HepG2 (cell line): ENCODE results near the gene PEAK3. TPM values are rescaled to one million over a fixed set of nuclear protein-coding genes. Genes with fewer than 3 reads are reported as not detected.

Experiments
- AKAP8 ChIP-seq: sonication (generic); formaldehyde crosslinking; IDR thresholded peaks from 2 replicates; pipeline ENCODE4 v1.5.1; 2020; ENCODE audit warnings: mild to moderate bottlenecking, missing genetic modification reagents
- ETV6 ChIP-seq: sonication (generic); formaldehyde crosslinking; conservative IDR thresholded peaks from 2 replicates; pipeline ENCODE4 v1.4.0; 2020; ENCODE audit warnings: missing genetic modification reagents
- FOXA1 ChIP-seq, 2 experiments: fragments of 450-650 bp in 1 of 2; sonication (generic) in 1 of 2; formaldehyde crosslinking in 1 of 2; IDR thresholded peaks; 2 replicates each; pipeline versions ENCODE4 v1.4.0 to v1.6.1; 2016 to 2020; ENCODE audit warnings: missing genetic modification reagents in 1 of 2
- HNRNPUL1 ChIP-seq: fragments of 200-400 bp; formaldehyde crosslinking; IDR thresholded peaks from 2 replicates; pipeline ENCODE4 v1.6.1; 2017; ENCODE audit warnings: low read depth, mild to moderate bottlenecking, low read length, moderate library complexity
- KLF11 ChIP-seq: IDR thresholded peaks from 2 replicates; pipeline ENCODE4 v1.6.1; 2016; ENCODE audit warnings: missing compliant biosample characterization
- MAFF ChIP-seq: IDR thresholded peaks from 2 replicates; pipeline ENCODE4 v1.6.1; 2011; ENCODE audit warnings: low read depth, low read length, improper control_type of control experiment
- PHF5A ChIP-seq: IDR thresholded peaks from one replicate; pipeline ENCODE4 v1.6.1; 2018; ENCODE audit warnings: low read depth, missing genetic modification reagents; ENCODE audit not compliant: unreplicated experiment
- POLR2G ChIP-seq: fragments of 200-400 bp; formaldehyde crosslinking; IDR thresholded peaks from 2 replicates; pipeline ENCODE4 v1.6.1; 2018; ENCODE audit warnings: mild to moderate bottlenecking, low read depth, low read length, moderate library complexity
- REL ChIP-seq: sonication (generic); formaldehyde crosslinking; conservative IDR thresholded peaks from 2 replicates; pipeline ENCODE4 v1.8.0; 2022; ENCODE audit warnings: mild to moderate bottlenecking, missing genetic modification reagents, moderate library complexity
- SAP130 ChIP-seq: IDR thresholded peaks from 2 replicates; pipeline ENCODE4 v1.6.1; 2016; ENCODE audit warnings: low read depth
- TCF7L2 ChIP-seq: IDR thresholded peaks from 2 replicates; pipeline ENCODE4 v1.6.1; 2011; ENCODE audit warnings: mild to moderate bottlenecking, low read depth, low read length, moderate library complexity
- ZNF10 ChIP-seq: sonication (generic); formaldehyde crosslinking; IDR thresholded peaks from 2 replicates; pipeline ENCODE4 v1.4.0; 2020; ENCODE audit warnings: mild to moderate bottlenecking, low read depth, missing genetic modification reagents, borderline replicate concordance
- ZNF556 ChIP-seq: sonication (generic); formaldehyde crosslinking; IDR thresholded peaks from 2 replicates; pipeline ENCODE4 v1.4.0; 2020; ENCODE audit warnings: mild to moderate bottlenecking, missing genetic modification reagents, borderline replicate concordance
- ZNF773 ChIP-seq: sonication (generic); formaldehyde crosslinking; IDR thresholded peaks from 2 replicates; pipeline ENCODE4 v1.4.0; 2020; ENCODE audit warnings: missing genetic modification reagents, borderline replicate concordance
- polyA plus RNA-seq, 8 experiments: library from polyadenylated mRNA; depleted of rRNA in 3 of 8; stranded (reverse) in 7 of 8; unstranded in 1 of 8; fragments of >200 nt; fragmentation: Illumina TruSeq in 4 of 8; extraction: Trizol in 4 of 8; gene quantifications; 2 replicates each; pipeline versions ENCODE4 v1.2.1 to v1.2.3, GENCODE V29; 2011 to 2016; ENCODE audit warnings: low read depth in 4 of 8, missing spikeins in 1 of 8, mixed read lengths in 1 of 8; ENCODE audit not compliant: insufficient read depth in 1 of 8
- total RNA-seq, 5 experiments: library from RNA; depleted of rRNA; stranded (reverse); fragments of >200 nt; fragmentation: Illumina TruSeq; extraction: Trizol; gene quantifications; 2 replicates each; pipeline ENCODE4 v1.2.3, GENCODE V29; 2016; ENCODE audit warnings: low read depth in 1 of 5
- TF ChIP-seq, protein P1 (sequence below): sonication (generic); formaldehyde crosslinking; IDR thresholded peaks from 2 replicates; pipeline ENCODE4 v1.4.0; 2020; ENCODE audit warnings: missing genetic modification reagents
- TF ChIP-seq, protein P2 (sequence below): sonication (generic); formaldehyde crosslinking; IDR thresholded peaks from 2 replicates; pipeline ENCODE4; 2020; ENCODE audit warnings: missing genetic modification reagents, mild to moderate bottlenecking, borderline replicate concordance
- TF ChIP-seq, protein P3 (sequence below): sonication (generic); formaldehyde crosslinking; IDR thresholded peaks from 2 replicates; pipeline ENCODE4 v1.5.0; 2020; ENCODE audit warnings: missing genetic modification reagents
- TF ChIP-seq, protein P4 (sequence below): sonication (generic); formaldehyde crosslinking; IDR thresholded peaks from 2 replicates; pipeline ENCODE4 v1.4.0; 2020; ENCODE audit warnings: low read depth, missing genetic modification reagents

PEAK3 gene
- total and polyA plus RNA-seq, 2 of the 13 experiments (the other 11 are each of a cell fraction or from before 2014, with no cell fraction given), result not detected

DNA sequence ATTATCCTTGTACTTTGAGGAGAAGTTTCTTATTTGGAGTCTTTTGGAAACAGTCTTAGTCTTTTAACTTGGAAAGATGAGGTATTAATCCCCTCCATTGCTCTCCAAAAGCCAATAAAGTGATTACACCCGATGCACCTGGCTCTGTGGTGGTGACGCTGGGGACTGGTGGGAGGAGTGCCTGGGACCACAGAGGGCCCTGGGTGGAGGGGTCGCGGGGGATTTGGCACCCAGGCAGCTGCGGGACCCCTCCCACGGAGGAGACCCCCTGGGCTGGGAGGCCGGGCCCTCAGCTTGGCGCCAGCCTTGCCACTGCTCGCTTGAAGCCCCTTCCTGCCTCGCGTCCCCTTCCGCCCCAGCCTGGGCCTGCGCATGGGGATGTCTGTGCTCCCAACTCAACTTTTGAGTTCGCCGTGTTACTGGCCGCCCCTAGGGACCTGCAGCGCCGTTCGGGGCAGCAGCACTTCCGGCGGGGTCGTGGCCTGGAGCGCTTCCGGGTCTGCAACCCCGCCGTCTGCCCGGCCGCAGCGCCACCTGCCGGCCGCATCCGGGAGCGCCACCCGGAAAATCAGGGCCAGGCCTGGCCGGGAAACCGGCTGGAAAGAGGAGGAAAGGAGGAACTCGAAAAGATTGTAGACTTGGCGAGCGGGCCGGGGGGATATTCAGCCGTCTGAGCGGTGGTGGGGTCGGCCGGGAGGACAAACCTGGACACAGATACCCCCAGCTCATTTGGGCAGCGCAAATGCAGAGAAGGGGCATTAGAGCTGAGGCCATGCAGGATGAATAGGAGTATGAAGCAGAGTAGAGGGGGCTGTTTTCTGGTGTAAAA is 8.4 kb downstream of the PEAK3 start (continued):
- TF ChIP-seq, protein P1, sequence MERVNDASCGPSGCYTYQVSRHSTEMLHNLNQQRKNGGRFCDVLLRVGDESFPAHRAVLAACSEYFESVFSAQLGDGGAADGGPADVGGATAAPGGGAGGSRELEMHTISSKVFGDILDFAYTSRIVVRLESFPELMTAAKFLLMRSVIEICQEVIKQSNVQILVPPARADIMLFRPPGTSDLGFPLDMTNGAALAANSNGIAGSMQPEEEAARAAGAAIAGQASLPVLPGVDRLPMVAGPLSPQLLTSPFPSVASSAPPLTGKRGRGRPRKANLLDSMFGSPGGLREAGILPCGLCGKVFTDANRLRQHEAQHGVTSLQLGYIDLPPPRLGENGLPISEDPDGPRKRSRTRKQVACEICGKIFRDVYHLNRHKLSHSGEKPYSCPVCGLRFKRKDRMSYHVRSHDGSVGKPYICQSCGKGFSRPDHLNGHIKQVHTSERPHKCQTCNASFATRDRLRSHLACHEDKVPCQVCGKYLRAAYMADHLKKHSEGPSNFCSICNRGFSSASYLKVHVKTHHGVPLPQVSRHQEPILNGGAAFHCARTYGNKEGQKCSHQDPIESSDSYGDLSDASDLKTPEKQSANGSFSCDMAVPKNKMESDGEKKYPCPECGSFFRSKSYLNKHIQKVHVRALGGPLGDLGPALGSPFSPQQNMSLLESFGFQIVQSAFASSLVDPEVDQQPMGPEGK (CRISPR knock-in tag), result peak; percentile 59
- TF ChIP-seq ETV6 (peak; percentile 70; the same call in 1 of the 2 replicates), FOXA1 (IDR thresholded peaks at IDR 0.05) (no peak), FOXA1 (CRISPR knock-in tag; IDR thresholded peaks at IDR 0.05) (0 out of 2 replicates have a peak, but pooled peaks have one; percentile 27), TCF7L2 (no peak), PHF5A (CRISPR knock-in tag) (peak; percentile 47), POLR2G (peak; percentile 78), ZNF556 (CRISPR knock-in tag) (peak; percentile 66; the same call in 1 of the 2 replicates), AKAP8 (CRISPR knock-in tag) (peak; percentile 100), ZNF10 (CRISPR knock-in tag) (no peak), KLF11 (CRISPR knock-in tag) (0 out of 2 replicates have a peak, but pooled peaks have one; percentile 54), SAP130 (CRISPR knock-in tag) (peak; percentile 87), REL (CRISPR knock-in tag) (0 out of 2 replicates have a peak, but pooled peaks have one; percentile 25), MAFF (no peak), ZNF773 (CRISPR knock-in tag) (no peak), HNRNPUL1 (no peak)
- TF ChIP-seq, protein P2, sequence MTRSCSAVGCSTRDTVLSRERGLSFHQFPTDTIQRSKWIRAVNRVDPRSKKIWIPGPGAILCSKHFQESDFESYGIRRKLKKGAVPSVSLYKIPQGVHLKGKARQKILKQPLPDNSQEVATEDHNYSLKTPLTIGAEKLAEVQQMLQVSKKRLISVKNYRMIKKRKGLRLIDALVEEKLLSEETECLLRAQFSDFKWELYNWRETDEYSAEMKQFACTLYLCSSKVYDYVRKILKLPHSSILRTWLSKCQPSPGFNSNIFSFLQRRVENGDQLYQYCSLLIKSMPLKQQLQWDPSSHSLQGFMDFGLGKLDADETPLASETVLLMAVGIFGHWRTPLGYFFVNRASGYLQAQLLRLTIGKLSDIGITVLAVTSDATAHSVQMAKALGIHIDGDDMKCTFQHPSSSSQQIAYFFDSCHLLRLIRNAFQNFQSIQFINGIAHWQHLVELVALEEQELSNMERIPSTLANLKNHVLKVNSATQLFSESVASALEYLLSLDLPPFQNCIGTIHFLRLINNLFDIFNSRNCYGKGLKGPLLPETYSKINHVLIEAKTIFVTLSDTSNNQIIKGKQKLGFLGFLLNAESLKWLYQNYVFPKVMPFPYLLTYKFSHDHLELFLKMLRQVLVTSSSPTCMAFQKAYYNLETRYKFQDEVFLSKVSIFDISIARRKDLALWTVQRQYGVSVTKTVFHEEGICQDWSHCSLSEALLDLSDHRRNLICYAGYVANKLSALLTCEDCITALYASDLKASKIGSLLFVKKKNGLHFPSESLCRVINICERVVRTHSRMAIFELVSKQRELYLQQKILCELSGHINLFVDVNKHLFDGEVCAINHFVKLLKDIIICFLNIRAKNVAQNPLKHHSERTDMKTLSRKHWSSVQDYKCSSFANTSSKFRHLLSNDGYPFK (CRISPR knock-in tag), result peak; percentile 79; the same call in 1 of the 2 replicates
- TF ChIP-seq, protein P3, sequence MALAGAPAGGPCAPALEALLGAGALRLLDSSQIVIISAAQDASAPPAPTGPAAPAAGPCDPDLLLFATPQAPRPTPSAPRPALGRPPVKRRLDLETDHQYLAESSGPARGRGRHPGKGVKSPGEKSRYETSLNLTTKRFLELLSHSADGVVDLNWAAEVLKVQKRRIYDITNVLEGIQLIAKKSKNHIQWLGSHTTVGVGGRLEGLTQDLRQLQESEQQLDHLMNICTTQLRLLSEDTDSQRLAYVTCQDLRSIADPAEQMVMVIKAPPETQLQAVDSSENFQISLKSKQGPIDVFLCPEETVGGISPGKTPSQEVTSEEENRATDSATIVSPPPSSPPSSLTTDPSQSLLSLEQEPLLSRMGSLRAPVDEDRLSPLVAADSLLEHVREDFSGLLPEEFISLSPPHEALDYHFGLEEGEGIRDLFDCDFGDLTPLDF (CRISPR knock-in tag), result 0 out of 2 replicates have a peak, but pooled peaks have one; percentile 62
- TF ChIP-seq, protein P4, sequence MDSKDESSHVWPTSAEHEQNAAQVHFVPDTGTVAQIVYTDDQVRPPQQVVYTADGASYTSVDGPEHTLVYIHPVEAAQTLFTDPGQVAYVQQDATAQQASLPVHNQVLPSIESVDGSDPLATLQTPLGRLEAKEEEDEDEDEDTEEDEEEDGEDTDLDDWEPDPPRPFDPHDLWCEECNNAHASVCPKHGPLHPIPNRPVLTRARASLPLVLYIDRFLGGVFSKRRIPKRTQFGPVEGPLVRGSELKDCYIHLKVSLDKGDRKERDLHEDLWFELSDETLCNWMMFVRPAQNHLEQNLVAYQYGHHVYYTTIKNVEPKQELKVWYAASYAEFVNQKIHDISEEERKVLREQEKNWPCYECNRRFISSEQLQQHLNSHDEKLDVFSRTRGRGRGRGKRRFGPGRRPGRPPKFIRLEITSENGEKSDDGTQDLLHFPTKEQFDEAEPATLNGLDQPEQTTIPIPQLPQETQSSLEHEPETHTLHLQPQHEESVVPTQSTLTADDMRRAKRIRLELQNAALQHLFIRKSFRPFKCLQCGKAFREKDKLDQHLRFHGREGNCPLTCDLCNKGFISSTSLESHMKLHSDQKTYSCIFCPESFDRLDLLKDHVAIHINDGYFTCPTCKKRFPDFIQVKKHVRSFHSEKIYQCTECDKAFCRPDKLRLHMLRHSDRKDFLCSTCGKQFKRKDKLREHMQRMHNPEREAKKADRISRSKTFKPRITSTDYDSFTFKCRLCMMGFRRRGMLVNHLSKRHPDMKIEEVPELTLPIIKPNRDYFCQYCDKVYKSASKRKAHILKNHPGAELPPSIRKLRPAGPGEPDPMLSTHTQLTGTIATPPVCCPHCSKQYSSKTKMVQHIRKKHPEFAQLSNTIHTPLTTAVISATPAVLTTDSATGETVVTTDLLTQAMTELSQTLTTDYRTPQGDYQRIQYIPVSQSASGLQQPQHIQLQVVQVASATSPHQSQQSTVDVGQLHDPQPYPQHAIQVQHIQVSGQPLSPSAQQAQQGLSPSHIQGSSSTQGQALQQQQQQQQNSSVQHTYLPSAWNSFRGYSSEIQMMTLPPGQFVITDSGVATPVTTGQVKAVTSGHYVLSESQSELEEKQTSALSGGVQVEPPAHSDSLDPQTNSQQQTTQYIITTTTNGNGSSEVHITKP (CRISPR knock-in tag), result no peak
